Activated effector memory CD4-positive, alpha-beta T cell treated with Interleukin-2 at 50 U/mL for 16 hours (primary cell): ENCODE results near the gene CLEC4E.
"Not testable (repeated sequence)": the region's sequence is repeated elsewhere in the genome, so short reads cannot be mapped to it uniquely, and the experiment has no call there.

Experiments
- DNase-seq: peaks from one replicate; pipeline ENCODE4 v3.0.0-alpha.2; 2020

The CLEC4E gene

DNA sequence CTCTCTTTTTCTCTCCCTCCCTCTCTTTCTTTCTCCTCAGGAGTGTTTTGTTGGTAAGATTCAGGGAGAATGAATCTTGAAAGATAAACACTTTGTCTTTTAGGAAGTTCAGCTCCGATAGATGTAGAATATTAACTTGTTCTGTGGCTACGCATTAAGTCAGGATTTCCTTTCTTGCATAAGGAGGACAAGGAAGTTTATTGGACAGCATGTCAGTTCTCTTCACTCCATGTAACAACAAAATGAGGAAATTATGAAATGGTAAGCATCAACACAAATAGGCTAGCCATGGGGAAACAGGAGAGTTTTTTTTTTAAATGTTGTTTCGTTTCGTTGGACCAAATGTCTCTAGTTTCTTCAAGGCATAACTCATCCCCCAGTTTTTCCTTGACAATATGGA lies at the start of gene CLEC4E:
TSS of gene CLEC4E (minus strand) at position 75 of the 400 bp plus-strand sequence. CDS start 108 bp downstream, outside the sequence.
- DNase-seq: not testable (repeated sequence)

DNA sequence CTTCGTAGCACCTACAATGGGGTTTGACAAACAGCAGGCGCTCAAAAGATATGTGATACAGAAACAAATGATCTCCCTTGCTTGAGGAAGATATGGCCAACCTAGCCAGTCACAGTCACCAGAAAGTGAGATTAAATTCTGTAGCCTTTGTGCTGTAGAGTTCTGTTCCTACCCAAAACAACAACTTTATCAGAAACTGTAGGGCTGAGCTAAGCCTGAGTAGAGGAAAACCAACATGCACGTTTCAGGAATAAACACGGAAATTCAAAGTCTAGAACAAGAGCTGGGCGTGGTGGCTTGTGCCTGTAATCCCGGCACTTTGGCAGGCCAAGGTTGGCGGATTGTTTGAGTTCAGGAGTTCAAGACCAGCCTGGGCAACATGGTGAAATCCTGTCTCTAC lies 49.0 kb upstream of the CLEC4E start:
- no peak for DNase-seq

DNA sequence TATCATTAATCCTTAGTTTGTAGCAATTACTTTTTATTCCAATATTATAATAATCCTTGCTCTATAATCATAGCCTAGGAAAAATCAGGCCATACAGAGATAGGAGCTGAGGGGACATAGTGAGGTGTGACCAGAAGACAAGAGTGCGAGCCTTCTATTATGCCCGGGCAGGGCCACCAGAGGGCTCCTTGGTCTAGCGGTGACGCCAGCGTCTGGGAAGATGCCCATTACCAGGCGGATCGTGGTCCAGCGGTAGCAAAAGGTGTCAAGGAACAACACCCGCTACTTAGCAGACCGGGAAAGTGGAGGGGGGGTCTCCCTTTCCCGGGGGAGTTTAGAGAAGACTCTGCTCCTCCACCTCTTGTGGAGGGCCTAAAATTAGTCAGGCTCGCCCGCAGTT lies 43.8 kb upstream of the CLEC4E start:
- DNase-seq: not testable (repeated sequence)

DNA sequence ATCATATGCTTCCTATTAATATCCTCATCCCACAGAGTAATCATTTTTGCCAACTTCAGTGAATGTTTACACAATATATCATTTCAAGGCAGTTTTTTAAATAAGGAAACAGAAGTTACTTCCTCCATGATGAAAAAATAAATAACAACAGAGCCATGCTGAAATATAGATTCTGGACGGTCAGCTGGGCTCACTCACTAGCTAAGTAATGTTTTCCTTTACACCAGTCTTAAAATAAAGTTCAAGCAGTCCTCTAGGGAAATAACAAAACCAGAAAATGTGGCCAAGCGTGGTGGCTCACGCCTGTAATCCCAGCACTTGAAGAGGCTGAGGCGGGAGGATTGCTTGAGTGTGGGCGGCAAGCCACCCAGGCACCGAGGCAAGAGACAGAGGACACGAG lies 43.3 kb upstream of the CLEC4E start:
- DNase-seq: no peak

DNA sequence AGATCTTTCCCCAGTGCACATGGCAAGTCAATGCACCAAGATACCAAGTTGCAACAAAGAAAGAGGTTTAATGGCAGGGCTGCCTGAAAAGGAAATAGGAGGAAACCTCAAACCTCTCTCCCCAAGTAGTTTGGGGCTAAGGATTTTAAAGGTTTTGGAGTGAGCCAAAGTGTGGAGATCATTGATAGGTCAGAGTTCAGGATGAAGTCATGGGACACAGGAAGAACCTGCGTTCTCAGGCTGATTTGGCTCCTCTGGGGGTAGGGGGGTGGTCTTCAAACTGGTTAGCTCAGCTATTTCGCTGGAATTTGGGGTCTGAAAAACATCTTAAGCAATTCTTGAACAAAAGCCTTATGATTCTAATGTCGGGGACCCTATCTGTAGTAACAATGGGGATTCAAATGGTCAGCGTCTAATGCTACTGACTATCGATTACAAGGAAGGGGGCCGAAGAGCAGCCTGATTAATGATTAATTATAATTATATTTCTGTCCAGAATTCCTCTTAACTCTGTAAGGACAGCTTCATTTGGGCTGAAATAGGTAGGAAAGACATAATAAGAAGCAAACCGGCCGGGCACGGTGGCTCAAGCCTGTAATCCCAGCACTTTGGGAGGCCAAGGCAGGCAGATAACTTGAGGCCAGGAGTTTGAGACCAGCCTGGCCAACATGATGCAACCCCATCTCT lies 40.5 kb upstream of the CLEC4E start:
- no peak for DNase-seq

DNA sequence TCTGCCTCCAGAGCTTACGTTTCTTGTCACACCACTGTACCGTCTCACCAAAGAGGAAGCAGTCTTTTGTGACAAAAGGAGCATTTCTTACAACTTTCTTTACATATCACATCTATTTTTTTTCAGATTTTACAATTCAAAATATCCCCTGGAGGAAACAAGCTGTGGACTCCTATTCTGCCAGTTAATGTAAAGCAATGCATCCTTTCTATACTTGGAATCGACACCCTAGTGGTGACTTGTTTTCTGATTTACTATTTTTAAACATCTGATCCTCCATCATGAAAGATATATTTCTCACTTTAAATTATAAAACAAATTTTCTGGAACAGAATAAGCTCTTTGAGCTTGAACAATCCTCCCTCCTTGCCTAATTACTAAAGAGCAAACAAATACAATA lies 37.2 kb upstream of the CLEC4E start:
- DNase-seq: no peak

DNA sequence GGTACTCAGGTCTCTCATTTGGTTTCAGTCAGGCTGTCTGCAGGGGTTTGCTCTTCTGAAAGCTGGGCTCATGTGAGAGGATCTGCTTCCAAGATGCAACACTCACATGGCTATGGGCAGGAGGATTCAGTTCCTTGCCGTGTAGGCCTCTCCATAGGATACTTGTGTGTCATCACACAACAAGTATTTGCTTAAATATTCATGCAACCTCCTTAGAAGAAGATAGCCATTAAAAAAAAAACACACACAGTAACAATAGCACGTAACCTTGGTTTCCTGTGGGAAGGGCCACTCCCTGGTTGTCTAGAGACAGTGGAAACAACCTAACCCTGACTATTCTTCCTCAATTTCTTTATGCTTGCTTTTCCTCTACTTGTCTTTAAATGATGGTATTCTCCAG lies 31.8 kb upstream of the CLEC4E start:
- DNase-seq: no peak

DNA sequence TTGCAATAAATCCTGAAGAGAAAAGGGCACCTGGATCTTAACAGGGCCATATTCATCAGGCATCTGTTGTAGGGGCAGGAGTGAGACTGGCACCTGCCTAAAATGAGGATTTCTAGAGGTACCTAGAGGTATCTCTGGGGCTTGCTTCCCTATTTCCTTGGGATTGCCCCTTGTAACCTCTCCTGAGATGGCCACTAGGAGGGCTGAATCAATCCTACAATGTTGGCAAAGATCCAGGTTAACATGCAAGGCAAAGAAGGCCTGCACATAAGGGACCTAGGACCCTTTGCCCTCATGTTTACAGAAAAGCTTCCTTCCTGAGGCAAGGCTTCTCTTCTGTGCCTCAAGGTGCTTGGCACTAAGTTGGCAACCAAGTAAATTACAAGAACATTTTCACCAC lies 25.8 kb upstream of the CLEC4E start:
- DNase-seq: no peak

- DNase-seq: not testable (repeated sequence)
These were observed 25.3 kb upstream of the CLEC4E start for GRCh38 chr12:8566052-8566451.

- DNase-seq: no peak
These were observed 24.0 kb upstream of the CLEC4E start for GRCh38 chr12:8564656-8565055.

- no peak for DNase-seq
These were observed 22.7 kb upstream of the CLEC4E start for GRCh38 chr12:8563356-8563755.

DNA sequence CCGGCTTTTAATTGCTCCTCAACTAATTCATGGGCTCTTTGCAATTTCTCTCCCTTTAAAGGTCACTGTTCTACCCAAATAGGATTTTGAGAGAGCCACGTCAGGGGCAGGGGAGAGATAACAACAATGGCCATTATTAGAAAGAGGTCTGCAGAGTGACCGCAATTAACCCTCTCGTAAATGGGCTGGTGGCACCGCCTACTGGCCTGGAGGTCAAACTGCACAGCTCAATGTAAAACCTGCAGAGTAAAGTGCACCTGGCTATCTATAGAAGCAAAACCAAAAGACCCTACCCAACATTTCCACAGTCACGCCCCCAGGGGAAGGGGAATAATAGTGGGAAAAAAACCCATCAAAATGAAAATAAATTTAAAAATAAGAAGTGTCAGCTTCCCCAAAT lies 21.6 kb upstream of the CLEC4E start:
- no peak for DNase-seq

DNA sequence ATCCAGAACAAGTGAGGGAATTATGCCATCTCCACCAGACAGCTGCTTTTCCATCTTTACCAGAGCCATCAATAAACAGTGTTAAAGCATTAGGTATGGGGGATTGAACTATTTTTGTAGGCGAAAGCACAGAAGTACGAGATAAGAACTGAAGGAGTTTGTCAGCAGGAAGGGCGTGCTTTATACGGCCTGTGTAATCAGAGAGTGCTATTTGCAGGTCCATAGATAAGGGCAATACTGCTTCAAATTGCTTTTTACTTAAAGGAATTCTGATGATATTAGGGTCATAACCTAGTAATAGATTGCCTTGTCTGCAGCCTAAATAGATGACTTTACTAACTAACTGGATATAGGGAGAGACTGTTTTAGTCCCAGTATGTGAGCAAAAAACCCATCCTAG lies 20.3 kb upstream of the CLEC4E start:
- no peak for DNase-seq

DNA sequence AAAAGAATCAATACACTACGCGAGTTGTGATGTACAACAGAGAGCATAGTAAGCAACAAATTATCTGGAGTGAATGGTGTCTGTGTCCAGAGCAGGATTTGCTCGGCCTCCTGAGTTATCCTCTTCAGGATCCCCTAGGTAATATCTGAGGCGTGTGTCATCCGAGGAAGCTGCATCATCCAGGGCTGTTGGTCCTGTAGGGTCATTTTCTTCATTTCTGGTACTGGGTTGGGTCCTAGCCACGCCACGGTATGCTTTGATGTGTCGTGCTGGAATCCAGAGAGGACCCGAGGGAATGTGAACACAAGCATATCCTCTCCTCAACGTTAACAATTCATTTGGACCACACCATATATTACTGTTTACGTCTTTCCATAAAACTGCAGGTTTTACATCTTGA lies 19.0 kb upstream of the CLEC4E start:
- no peak for DNase-seq

- DNase-seq: no peak
These were observed 15.9 kb upstream of the CLEC4E start for GRCh38 chr12:8556531-8557097.

DNA sequence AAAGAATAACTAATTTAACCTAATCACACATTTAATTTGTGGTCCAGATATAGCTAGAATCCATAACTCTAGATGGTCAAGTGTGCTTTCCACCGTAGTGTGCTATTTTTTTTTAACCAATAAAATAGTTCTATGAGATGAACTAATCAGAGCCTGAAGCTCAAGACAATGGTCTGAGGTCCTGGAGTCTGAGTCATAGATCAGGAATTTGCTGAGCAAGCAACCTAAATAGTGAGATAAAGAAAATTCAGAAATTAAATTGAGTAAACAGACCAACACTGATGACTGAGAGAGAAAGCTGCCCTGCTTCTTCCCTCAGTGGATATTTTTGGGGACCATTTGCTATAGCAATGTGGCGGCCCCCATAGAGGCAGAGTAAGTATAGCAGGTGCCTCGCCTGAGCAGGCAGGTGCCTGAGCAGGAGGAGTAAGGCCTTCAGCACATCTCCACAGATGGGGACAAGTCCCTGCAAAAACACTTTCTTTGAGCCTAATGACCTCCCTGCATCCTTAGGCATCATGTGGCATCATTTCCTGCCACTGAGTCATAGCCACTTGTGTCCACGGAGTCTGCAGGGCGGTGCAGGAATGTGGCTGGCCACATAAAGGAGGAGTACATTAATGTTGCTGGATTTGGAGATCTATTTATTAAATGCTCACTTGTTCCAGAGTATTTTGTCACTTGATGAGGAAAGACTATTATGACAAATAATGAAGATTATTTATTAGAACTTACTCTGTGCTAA lies 13.9 kb upstream of the CLEC4E start:
- DNase-seq: no peak

GRCh38 chr12:8553088-8553627 lies 12.5 kb upstream of the CLEC4E start:
- DNase-seq: no peak

DNA sequence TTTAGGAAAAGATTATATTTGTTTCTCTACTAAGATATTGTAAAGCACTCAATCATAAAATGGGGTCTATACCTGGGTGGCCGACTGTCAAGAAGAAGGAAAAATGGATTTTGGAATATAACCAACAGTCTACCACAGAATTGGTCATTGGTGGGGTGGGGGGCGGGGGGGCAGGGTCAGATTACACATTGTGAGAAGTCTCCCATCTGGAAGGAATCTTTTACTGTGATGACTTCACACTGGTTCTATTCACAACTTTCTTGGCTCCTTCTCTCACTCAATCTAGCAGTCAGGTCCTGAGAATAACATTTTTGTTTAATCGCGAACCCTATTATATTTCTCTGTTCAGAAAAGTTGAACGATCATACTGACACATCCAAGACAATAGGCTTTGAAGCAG lies 8.7 kb upstream of the CLEC4E start:
- no peak for DNase-seq

GRCh38 chr12:8548192-8548591 lies 7.5 kb upstream of the CLEC4E start:
- no peak for DNase-seq

- no peak for DNase-seq
These were observed 6.9 kb upstream of the CLEC4E start for GRCh38 chr12:8547645-8548044.

DNA sequence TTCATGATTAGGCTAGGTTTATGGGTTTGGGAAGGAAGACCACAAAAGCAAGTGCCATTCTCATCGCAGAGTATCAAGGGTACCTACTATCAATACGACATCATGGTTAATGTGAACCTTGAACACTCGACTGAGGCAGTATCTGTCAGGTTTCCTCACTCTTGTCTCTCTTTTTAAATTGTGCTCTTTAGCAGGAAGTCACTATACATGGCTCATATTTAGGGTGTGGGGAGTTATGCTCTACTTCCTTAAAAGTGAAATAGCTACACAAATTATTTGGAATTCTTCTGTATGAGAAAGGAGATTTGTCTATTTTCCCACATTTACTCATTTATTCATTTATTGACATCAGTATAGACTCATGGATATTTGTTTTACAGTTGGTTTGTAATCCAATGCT lies 5.9 kb upstream of the CLEC4E start:
- DNase-seq: no peak

DNA sequence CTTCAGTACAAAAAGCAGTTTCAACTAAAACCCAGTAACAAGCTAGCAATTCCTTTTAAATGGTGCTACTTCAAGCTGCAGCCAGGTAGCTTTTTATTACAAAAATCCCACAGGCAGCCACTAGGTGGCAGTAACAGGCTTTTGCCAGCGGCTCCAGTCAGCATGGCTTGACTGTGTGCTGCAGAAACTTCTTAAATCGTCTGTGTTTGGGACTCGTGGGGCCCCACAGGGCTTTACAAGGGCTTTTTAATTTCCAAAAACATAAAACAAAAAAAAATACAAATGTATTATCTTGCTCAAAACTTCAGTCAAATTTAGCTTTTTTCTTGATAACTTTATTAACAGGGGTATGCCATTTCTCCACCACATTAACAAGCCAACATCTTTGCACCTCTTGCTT lies 3.6 kb upstream of the CLEC4E start:
- peak; percentile 44 for DNase-seq

- DNase-seq: no peak
These were observed 857 bp upstream of the CLEC4E start for GRCh38 chr12:8541562-8541961.

DNA sequence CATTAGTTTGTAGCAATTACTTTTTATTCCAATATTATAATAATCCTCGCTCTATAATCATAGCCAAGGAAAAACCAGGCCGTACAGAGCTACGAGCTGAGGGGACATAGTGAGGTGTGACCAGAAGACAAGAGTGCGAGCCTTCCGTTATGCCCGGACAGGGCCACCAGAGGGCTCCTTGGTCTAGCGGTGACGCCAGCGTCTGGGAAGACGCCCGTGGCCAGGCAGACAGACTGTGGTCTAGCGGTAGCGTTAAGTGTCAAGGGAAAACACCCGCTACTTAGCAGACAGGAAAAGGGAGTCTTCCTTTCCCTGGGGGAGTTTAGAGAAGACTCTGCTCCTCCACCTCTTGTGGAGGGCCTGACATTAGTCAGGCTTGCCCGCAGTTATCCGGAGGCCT lies 2.9 kb downstream of the CLEC4E start:
- DNase-seq: not testable (repeated sequence)
